Measurements from ENCODE around the gene HPCAL4.

GRCh38 chr1:39707506-39707905 is 16.3 kb upstream of the HPCAL4 start:
- TF ChIP-seq ZNF510 (tag by site-specific recombination; IDR thresholded peaks at IDR 0.05; ENCODE audit: insufficient replicate concordance) (no peak), CTCF (tag by site-specific recombination; IDR thresholded peaks at IDR 0.05) (no peak)

Data from HEK293 (cell line).